ENCODE data around the gene OR10G3.

DNA sequence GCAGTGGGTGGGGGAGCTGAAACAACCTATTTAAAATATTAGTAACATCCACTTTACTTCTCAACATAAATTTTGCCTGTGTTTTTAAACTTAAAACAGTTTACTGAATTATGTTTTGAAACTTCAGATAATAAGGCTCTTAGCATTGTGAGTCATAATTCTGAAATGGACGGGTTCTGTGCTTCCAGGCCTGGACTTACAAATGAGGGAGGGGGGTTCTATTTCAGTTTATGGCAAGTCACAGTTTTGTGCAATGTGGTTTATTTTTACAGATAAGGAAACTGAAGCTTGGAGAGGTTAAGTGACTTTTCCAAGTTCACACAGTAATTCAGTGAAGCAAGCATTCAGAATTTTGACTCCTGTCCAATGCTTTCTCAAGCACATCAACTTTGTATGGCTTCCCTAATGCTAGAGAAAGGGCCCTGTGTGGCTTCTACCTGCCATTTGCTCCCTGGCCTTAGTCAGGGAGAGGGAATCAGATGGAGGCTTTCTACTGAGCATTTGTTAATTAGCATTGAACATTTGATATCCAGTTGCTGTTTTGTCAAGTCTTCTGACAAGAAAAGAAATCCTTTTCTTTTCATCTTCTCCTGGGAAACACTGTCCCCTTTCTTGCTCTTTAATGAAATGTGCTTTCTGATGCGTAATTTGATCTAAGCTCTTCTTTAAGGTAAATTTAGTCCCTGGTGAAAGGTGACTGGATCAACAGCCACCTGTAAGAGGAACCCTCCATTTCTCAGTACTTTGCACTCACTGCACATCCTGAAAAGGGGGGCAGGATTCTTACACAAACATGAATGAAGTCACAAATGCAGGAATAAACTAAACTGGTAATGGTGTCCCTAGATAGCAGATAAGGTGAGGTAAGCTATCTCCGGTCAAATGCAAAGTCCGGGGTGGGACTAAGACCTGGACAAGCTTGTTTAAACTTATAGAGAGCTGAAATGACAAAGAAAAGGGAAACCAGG lies 51.2 kb downstream of the OR10G3 start:
- TF ChIP-seq POLR2A (IDR thresholded peaks at IDR 0.05; ENCODE audit: low read depth) = no peak
- TF ChIP-seq, protein P1, sequence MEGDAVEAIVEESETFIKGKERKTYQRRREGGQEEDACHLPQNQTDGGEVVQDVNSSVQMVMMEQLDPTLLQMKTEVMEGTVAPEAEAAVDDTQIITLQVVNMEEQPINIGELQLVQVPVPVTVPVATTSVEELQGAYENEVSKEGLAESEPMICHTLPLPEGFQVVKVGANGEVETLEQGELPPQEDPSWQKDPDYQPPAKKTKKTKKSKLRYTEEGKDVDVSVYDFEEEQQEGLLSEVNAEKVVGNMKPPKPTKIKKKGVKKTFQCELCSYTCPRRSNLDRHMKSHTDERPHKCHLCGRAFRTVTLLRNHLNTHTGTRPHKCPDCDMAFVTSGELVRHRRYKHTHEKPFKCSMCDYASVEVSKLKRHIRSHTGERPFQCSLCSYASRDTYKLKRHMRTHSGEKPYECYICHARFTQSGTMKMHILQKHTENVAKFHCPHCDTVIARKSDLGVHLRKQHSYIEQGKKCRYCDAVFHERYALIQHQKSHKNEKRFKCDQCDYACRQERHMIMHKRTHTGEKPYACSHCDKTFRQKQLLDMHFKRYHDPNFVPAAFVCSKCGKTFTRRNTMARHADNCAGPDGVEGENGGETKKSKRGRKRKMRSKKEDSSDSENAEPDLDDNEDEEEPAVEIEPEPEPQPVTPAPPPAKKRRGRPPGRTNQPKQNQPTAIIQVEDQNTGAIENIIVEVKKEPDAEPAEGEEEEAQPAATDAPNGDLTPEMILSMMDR (IDR thresholded peaks at IDR 0.05) = no peak
- TF ChIP-seq EP300 (IDR thresholded peaks at IDR 0.05) = no peak
- TF ChIP-seq POLR2AphosphoS5 (IDR thresholded peaks at IDR 0.05) = no peak
